Measurements from ENCODE around the gene PPP2R2D. TPM values are rescaled to one million over a fixed set of nuclear protein-coding genes. Genes with fewer than 3 reads are reported as not detected.
A peak's percentile ranks its signal among the peaks of the same experiment; 100 is the strongest.

Gene PPP2R2D
- total RNA-seq, 1 donor from 2014 or later = 30.0 TPM

GRCh38 chr10:131979336-131979735 is 78.5 kb downstream of the PPP2R2D start:
- peaks cover 37% of the 10 kb centered on the region for H3K4me1 ChIP-seq
- no peaks in the 10 kb centered on the region for H3K9me3 ChIP-seq
- no peaks in the 10 kb centered on the region for H3K36me3 ChIP-seq
- H3K27me3 ChIP-seq (ENCODE audit: low read depth) = no peaks in the 10 kb centered on the region
- no peak for TF ChIP-seq CTCF (IDR thresholded peaks at IDR 0.05)
- H3K4me3 ChIP-seq = peak overlapping the region; percentile 93
- ATAC-seq (no peak), DNase-seq (no peak)
- intact Hi-C loops (cut with DNase I) = no loop called here
- H3K27ac ChIP-seq = no peak overlapping the region

GRCh38 chr10:131979821-131980270 is 79.0 kb downstream of the PPP2R2D start:
- intact Hi-C loops (cut with DNase I) = no loop called here
- Histone ChIP-seq H3K9me3 (no peaks in the 10 kb centered on the region), H3K27me3 (ENCODE audit: low read depth) (no peaks in the 10 kb centered on the region), H3K4me1 (peaks cover 37% of the 10 kb centered on the region), H3K27ac (no peak overlapping the region), H3K36me3 (no peaks in the 10 kb centered on the region), H3K4me3 (peak overlapping the region; percentile 93)
- no peak for DNase-seq
- ATAC-seq = no peak
- no peak for TF ChIP-seq CTCF (IDR thresholded peaks at IDR 0.05)

- intact Hi-C loops (cut with DNase I) = no loop called here
- ATAC-seq (no peak), DNase-seq (no peak)
- Histone ChIP-seq H3K27me3 (ENCODE audit: low read depth) (no peaks in the 10 kb centered on the region), H3K27ac (no peak overlapping the region), H3K36me3 (no peaks in the 10 kb centered on the region), H3K4me1 (peaks cover 37% of the 10 kb centered on the region), H3K4me3 (peak overlapping the region; percentile 93), H3K9me3 (no peaks in the 10 kb centered on the region)
- no peak for TF ChIP-seq CTCF (IDR thresholded peaks at IDR 0.05)
These were observed 79.5 kb downstream of the PPP2R2D start for GRCh38 chr10:131980321-131980720.

DNA sequence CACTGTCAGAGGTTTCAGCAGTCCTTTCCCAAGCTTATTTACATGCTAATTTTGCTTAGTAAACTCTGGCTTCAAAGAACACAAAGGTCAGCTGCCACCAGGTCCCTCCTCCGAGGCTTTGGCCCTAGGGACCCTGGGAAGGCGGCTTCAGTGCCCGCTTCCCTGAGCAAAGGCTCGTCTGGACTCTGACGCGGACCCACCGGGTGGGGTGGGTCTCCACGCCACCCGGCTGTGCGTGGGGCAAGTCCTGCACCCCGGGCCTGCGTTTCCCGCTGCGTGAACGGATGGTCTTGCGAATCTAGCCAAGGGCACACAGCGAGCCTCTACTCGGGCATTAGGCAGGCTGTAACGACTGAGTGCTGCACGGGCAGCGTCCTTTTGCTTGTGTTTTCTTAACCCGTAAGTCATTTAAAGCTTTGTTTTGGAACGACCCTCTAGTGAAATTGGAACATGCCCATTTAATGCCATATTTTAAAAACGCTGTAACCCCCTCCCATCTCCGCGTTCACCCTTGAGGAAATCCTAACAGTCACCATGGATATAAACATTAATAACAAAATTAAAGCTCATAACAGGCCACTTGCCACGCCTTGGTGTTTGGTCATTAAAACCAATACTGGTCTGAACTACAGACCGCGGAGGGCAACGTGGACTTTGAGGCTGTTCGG is 80.1 kb downstream of the PPP2R2D start:
- Histone ChIP-seq H3K27ac (peak overlapping the region; percentile 78), H3K9me3 (no peaks in the 10 kb centered on the region), H3K4me3 (peak overlapping the region; percentile 93), H3K4me1 (peaks cover 37% of the 10 kb centered on the region), H3K27me3 (ENCODE audit: low read depth) (no peaks in the 10 kb centered on the region), H3K36me3 (no peaks in the 10 kb centered on the region)
- no peak for DNase-seq
- TF ChIP-seq CTCF (IDR thresholded peaks at IDR 0.05) = no peak
- no peak for ATAC-seq
- intact Hi-C loops (cut with DNase I) = no loop called here

GRCh38 chr10:131981429-131982184 is 80.8 kb downstream of the PPP2R2D start, which contains the start of gene BNIP3:
TSS of gene BNIP3 (minus strand) at chr10:131981923. CDS start at chr10:131981806, 117 bp downstream.
- Histone ChIP-seq H3K27me3 (ENCODE audit: low read depth) (no peaks in the 10 kb centered on the region), H3K9me3 (no peaks in the 10 kb centered on the region), H3K4me1 (peaks cover 37% of the 10 kb centered on the region), H3K4me3 (peak within 1 kb of the TSS; percentile 93), H3K27ac (peak within 1 kb of the TSS; percentile 78), H3K36me3 (no peaks in the 10 kb centered on the region)
- peak; percentile 98 for ATAC-seq
- DNase-seq = peak; percentile 95
- peak; percentile 19 for TF ChIP-seq CTCF (IDR thresholded peaks at IDR 0.05)
- intact Hi-C loops (cut with DNase I) = no loop called here

Measured in lower lobe of right lung (tissue), 2 donors.